Measurements from ENCODE around the gene HOXD10.
A peak's percentile ranks its signal among the peaks of the same experiment; 100 is the strongest.

Gene HOXD10

DNA sequence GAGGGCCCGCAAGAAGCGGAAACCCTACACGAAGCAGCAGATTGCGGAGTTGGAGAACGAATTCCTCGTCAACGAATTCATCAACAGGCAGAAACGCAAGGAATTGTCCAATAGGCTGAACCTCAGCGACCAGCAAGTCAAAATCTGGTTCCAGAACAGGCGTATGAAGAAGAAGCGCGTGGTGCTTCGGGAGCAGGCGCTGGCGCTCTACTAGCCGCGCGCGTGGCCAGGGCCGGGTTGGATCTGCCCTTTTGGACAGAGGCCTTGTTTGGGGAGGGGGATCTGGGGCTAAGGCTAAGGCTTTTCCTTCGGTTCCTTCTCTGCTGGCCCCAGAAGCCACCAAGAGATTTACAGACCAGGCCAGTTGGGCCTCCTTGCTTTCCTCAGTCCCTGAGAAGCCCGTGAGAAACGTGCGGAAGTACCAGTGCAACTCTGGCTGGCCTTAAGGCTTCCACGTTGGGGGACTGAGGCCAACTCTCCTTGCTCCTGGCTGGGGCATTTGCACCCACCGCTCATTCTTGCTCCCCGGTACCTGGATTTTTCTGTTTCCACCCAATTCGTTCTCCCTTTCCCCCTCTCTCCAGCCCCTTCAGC lies 15.9 kb upstream of the HOXD10 start:
- H3K27me3 Mint-ChIP-seq (ENCODE audit: low read depth, poor library complexity): peaks cover 100% of the 10 kb centered on the region
- peak overlapping the region; percentile 43 for H3K4me3 Mint-ChIP-seq
- TF ChIP-seq, protein P1, sequence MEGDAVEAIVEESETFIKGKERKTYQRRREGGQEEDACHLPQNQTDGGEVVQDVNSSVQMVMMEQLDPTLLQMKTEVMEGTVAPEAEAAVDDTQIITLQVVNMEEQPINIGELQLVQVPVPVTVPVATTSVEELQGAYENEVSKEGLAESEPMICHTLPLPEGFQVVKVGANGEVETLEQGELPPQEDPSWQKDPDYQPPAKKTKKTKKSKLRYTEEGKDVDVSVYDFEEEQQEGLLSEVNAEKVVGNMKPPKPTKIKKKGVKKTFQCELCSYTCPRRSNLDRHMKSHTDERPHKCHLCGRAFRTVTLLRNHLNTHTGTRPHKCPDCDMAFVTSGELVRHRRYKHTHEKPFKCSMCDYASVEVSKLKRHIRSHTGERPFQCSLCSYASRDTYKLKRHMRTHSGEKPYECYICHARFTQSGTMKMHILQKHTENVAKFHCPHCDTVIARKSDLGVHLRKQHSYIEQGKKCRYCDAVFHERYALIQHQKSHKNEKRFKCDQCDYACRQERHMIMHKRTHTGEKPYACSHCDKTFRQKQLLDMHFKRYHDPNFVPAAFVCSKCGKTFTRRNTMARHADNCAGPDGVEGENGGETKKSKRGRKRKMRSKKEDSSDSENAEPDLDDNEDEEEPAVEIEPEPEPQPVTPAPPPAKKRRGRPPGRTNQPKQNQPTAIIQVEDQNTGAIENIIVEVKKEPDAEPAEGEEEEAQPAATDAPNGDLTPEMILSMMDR (IDR thresholded peaks at IDR 0.05): no peak
- DNase-seq: peak; percentile 27
- H3K9me3 Mint-ChIP-seq: no peaks in the 10 kb centered on the region
- no peak overlapping the region for H3K27ac Mint-ChIP-seq
- no peaks in the 10 kb centered on the region for H3K36me3 Mint-ChIP-seq (ENCODE audit: low read depth)
- H3K4me1 Mint-ChIP-seq: peaks cover 61% of the 10 kb centered on the region

DNA sequence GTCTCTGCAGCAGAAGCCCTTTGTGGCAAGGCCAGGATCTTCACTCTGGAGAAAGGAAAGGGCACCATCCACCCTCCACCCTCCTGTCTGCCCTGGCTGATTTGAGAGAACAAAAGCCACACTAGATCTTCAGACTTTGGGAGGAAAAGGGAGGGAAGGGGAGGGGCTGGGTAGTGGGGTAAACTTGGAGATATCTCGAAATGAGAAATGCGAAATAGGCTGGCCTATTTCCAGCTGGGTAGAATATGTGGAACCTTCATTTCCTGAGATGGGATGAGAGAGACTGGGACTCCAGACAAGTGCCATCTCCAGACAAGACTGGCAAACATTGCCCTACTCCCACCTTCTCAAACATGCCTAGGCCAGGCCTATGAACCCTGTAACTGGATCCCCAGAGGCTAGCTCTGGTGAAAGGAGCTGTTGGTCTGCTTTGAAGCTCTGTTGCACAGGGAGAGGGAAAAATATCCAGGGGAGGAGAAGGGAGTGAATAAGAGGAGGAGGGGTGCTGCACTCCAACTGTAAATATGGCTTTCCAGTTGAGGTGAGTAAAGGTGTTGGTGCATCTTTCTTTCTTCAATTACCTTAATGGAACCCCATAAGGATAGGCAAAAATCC lies 15.3 kb upstream of the HOXD10 start:
- no peaks in the 10 kb centered on the region for H3K36me3 Mint-ChIP-seq (ENCODE audit: low read depth)
- TF ChIP-seq, protein P1 (IDR thresholded peaks at IDR 0.05): no peak
- H3K4me3 Mint-ChIP-seq: peak overlapping the region; percentile 43
- no peak overlapping the region for H3K27ac Mint-ChIP-seq
- no peak for DNase-seq
- H3K4me1 Mint-ChIP-seq: peaks cover 68% of the 10 kb centered on the region
- no peaks in the 10 kb centered on the region for H3K9me3 Mint-ChIP-seq
- H3K27me3 Mint-ChIP-seq (ENCODE audit: low read depth, poor library complexity): peaks cover 100% of the 10 kb centered on the region

DNA sequence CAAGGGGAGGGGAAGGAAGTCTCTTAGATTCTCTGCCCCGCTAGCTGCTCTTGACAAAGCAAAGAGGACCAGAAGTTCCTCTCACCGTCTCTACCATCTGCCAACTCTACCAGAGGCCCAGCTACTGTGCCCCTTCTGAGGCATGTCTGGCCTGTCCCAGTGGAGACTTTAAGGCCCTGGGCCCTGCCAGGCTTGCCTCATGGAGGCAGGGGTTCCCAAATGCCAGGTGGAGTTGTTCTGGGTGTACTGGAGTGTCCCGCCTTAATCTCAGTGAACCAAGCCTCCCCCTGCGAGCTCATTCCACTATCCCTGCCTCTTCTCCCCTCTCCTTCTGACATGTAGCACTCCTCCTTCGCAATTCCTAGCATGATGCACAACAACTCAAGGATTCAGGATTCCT lies 14.7 kb upstream of the HOXD10 start:
- DNase-seq: no peak
- Mint-ChIP-seq H3K27me3 (ENCODE audit: low read depth, poor library complexity) (peaks cover 97% of the 10 kb centered on the region), H3K9me3 (no peaks in the 10 kb centered on the region), H3K4me3 (no peak overlapping the region), H3K27ac (no peak overlapping the region), H3K36me3 (ENCODE audit: low read depth) (no peaks in the 10 kb centered on the region), H3K4me1 (peaks cover 66% of the 10 kb centered on the region)
- TF ChIP-seq, protein P1 (IDR thresholded peaks at IDR 0.05): no peak

DNA sequence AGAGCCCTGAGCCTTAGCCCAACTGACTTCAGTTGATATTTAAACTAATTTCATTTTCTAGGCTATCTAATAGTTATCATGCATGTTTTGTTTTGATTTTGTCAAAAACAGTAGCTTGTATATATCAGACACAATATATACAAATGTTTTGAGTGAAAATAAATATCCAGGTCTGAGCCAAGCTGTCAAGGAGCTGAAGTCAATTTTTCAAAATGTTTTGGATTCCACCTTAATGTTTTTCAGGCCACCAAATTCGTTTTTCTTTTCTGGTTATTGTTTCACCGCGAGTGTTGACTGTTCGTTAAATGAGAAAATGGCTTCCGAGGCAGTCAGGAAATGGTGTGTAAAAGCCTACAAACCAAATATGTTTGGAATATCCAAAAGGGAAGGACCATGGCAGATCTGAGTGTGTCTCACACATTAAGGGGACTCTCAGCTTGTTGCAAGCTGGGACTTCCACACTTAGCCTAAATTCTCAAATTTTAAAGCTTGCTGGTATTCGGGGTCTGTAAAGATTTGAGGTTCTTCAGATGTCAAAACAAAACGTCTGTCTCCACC lies 14.2 kb upstream of the HOXD10 start:
- Mint-ChIP-seq H3K27ac (no peak overlapping the region), H3K9me3 (no peaks in the 10 kb centered on the region)
- TF ChIP-seq, protein P1 (IDR thresholded peaks at IDR 0.05): no peak

DNA sequence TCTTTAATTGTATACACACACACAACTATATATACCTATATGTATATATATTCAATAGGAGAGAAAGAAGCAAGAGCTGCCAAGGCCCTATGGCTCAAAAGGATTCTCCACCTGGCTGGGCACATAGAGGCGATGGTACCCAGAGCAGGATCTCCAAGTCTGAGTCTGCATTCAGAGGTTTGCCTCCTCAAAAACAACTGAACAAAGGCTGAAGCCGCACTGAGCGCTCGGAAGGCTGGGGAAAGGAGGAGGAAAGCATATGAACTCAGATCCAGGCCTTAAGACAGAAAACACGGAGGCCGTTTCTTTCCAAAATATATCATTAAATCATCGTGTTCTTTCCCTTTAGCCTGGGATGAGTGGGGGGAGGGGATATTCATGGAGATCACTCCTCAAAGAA lies 13.4 kb upstream of the HOXD10 start:
- H3K9me3 Mint-ChIP-seq: no peaks in the 10 kb centered on the region

More for the DNA sequence above, 14.2 kb upstream of the HOXD10 start:
- Mint-ChIP-seq H3K4me1 (peaks cover 62% of the 10 kb centered on the region), H3K4me3 (no peak overlapping the region), H3K27me3 (ENCODE audit: low read depth, poor library complexity) (peaks cover 97% of the 10 kb centered on the region), H3K36me3 (ENCODE audit: low read depth) (no peaks in the 10 kb centered on the region)
- DNase-seq: no peak

More for the DNA sequence above, 13.4 kb upstream of the HOXD10 start:
- H3K27me3 Mint-ChIP-seq (ENCODE audit: low read depth, poor library complexity): peaks cover 90% of the 10 kb centered on the region
- peak overlapping the region; percentile 84 for H3K4me3 Mint-ChIP-seq
- no peak for DNase-seq
- TF ChIP-seq, protein P1 (IDR thresholded peaks at IDR 0.05): no peak
- H3K27ac Mint-ChIP-seq: no peak overlapping the region
- H3K4me1 Mint-ChIP-seq: peaks cover 55% of the 10 kb centered on the region
- H3K36me3 Mint-ChIP-seq (ENCODE audit: low read depth): no peaks in the 10 kb centered on the region

All from nephron progenitor cell (in vitro differentiated cells).